B cell (primary cell): ENCODE measurements around the gene MOXD1.

Source experiments
- CTCF ChIP-seq: fragments of 200-600 bp; IDR thresholded peaks from one replicate; pipeline ENCODE4 v1.8.0; 2022; ENCODE audit warnings: antibody characterized with exemption, mild to moderate bottlenecking
- EZH2 ChIP-seq: IDR thresholded peaks from 2 replicates; pipeline ENCODE4 v1.6.1; 2012; ENCODE audit warnings: borderline replicate concordance, low read depth, mild to moderate bottlenecking, moderate library complexity, low read length; ENCODE audit not compliant: insufficient read depth, poor library complexity, severe bottlenecking

- TF ChIP-seq CTCF (no peak), EZH2 (no peak)
Observed at GRCh38 chr6:132330759-132331158, 70.5 kb downstream of the MOXD1 start.
